GM13976 (cell line): Measurements from ENCODE around the gene KCTD1.

Source experiments
- DNase-seq: peaks from one replicate; pipeline ENCODE4 v3.0.0; 2012; ENCODE audit warnings: low spot score
- CTCF ChIP-seq: IDR thresholded peaks from 2 replicates; pipeline ENCODE4 v1.5.1; 2012; ENCODE audit warnings: borderline replicate concordance, mild to moderate bottlenecking; ENCODE audit not compliant: insufficient read depth; ENCODE audit errors: extremely low read depth, missing control alignments, control extremely low read depth
- in situ Hi-C: fragments of 300-500 bp; cut with MboI; formaldehyde crosslinking; loops from one replicate; pipeline ENCODE4 v1.12.0; 2022; ENCODE audit warnings: low sequenced_read_pairs, mixed read lengths, inconsistent platforms; ENCODE audit not compliant: unreplicated experiment

The KCTD1 gene

GRCh38 chr18:26417190-26417589 is 131.2 kb downstream of the KCTD1 start:
- in situ Hi-C loops = loop anchor here (25.0 kb wide), 2 partner anchors 345 to 570 kb away; no protein-coding TSS in a partner anchor
- no peak for TF ChIP-seq CTCF
- no peak for DNase-seq

GRCh38 chr18:26416652-26417150 is 131.7 kb downstream of the KCTD1 start:
- TF ChIP-seq CTCF = no peak
- no peak for DNase-seq
- in situ Hi-C loops = loop anchor here (25.0 kb wide), 2 partner anchors 346 to 571 kb away; no protein-coding TSS in a partner anchor

GRCh38 chr18:26415631-26416030 is 132.7 kb downstream of the KCTD1 start:
- in situ Hi-C loops = loop anchor here (25.0 kb wide), 2 partner anchors 347 to 572 kb away; no protein-coding TSS in a partner anchor
- DNase-seq = no peak
- TF ChIP-seq CTCF = no peak

- in situ Hi-C loops = loop anchor here (25.0 kb wide), 2 partner anchors 347 to 572 kb away; no protein-coding TSS in a partner anchor
- TF ChIP-seq CTCF = no peak
- DNase-seq = no peak
Measured at GRCh38 chr18:26414901-26415440, 133.4 kb downstream of the KCTD1 start.

GRCh38 chr18:26409091-26409490 is 139.3 kb downstream of the KCTD1 start:
- in situ Hi-C loops = loop anchor here (10.0 to 25.0 kb wide), 3 partner anchors 236 to 578 kb away; no protein-coding TSS in a partner anchor
- DNase-seq = no peak
- TF ChIP-seq CTCF = no peak

- in situ Hi-C loops = loop anchor here (10.0 to 25.0 kb wide), 3 partner anchors 237 to 579 kb away; no protein-coding TSS in a partner anchor
- TF ChIP-seq CTCF = no peak
- no peak for DNase-seq
Measured at GRCh38 chr18:26407736-26408601, 140.4 kb downstream of the KCTD1 start.
